ENCODE measurements around the gene ZDHHC14.

ZDHHC14 gene

GRCh38 chr6:157726892-157727628 is 346.1 kb downstream of the ZDHHC14 start:
- peak in 1 of 2 donors; percentile 42 for DNase-seq (ENCODE audit: low read depth in 2 of 2)
- no peak overlapping the region for H3K4me3 ChIP-seq (replicated peaks in 1 of 2; ENCODE audit: low read depth in 2 of 2, low read length in 2 of 2)
- TF ChIP-seq, protein P1, sequence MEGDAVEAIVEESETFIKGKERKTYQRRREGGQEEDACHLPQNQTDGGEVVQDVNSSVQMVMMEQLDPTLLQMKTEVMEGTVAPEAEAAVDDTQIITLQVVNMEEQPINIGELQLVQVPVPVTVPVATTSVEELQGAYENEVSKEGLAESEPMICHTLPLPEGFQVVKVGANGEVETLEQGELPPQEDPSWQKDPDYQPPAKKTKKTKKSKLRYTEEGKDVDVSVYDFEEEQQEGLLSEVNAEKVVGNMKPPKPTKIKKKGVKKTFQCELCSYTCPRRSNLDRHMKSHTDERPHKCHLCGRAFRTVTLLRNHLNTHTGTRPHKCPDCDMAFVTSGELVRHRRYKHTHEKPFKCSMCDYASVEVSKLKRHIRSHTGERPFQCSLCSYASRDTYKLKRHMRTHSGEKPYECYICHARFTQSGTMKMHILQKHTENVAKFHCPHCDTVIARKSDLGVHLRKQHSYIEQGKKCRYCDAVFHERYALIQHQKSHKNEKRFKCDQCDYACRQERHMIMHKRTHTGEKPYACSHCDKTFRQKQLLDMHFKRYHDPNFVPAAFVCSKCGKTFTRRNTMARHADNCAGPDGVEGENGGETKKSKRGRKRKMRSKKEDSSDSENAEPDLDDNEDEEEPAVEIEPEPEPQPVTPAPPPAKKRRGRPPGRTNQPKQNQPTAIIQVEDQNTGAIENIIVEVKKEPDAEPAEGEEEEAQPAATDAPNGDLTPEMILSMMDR (IDR thresholded peaks at IDR 0.05; ENCODE audit: low read depth, low read length), result no peak

All from cardiac fibroblast (primary cell).